Uterus (tissue), 4 donors: ENCODE results near the gene CLEC4M. TPM values are rescaled to one million over a fixed set of nuclear protein-coding genes. Genes with fewer than 3 reads are reported as not detected.

ENCODE experiments used
- DNase-seq, 2 donors: peaks; one replicate each; pipeline ENCODE4 v3.0.0-alpha.2; 2019 to 2020
- H3K27ac ChIP-seq, 2 donors: fragments of 200-600 bp; sonication (generic); 1 replicate in 1 of 2; 2 replicates in 1 of 2; pipeline ENCODE4 v1.5.1; 2016 to 2018
- H3K27me3 ChIP-seq, 2 donors: fragments of 200-600 bp; sonication (generic); one replicate each; pipeline ENCODE4 v1.5.1; 2018 to 2019; ENCODE audit warnings: control low read depth in 1 of 2
- H3K36me3 ChIP-seq, 2 donors: fragments of 200-600 bp; sonication (generic); one replicate each; pipeline ENCODE4 v1.5.1; 2019; ENCODE audit warnings: control low read depth in 1 of 2
- H3K4me1 ChIP-seq, 2 donors: fragments of 200-600 bp; sonication (generic); one replicate each; pipeline ENCODE4 v1.5.1; 2018 to 2019; ENCODE audit warnings: control low read depth in 1 of 2
- H3K4me3 ChIP-seq, 2 donors: fragments of 200-600 bp; sonication (generic); 1 replicate in 1 of 2; 2 replicates in 1 of 2; pipeline ENCODE4 v1.5.1; 2018 to 2019; ENCODE audit warnings: mild to moderate bottlenecking in 1 of 2
- H3K9me3 ChIP-seq, 2 donors: fragments of 200-600 bp; sonication (generic); one replicate each; pipeline ENCODE4 v1.5.1; 2019; ENCODE audit warnings: control low read depth in 1 of 2
- POLR2A ChIP-seq, 2 donors: fragments of 450-650 bp; IDR thresholded peaks; one replicate each; pipeline ENCODE4 v1.6.1; 2016; ENCODE audit warnings: antibody characterized with exemption in 2 of 2, mild to moderate bottlenecking in 1 of 2, moderate library complexity in 1 of 2
- intact Hi-C: fragments of 100-400 bp; cut with DNase I; formaldehyde crosslinking; loops from one replicate; pipeline ENCODE4 v1.15.1; 2023; ENCODE audit warnings: low total_unique reads
- total RNA-seq, 4 donors: library from RNA; depleted of rRNA in 3 of 4; stranded (reverse); fragments of >200 nt in 3 of 4; gene quantifications; one replicate each; pipeline versions ENCODE4 v1.1.0 to v1.2.4, GENCODE V29; 2014 to 2023
- TF ChIP-seq, protein P1 (sequence below), 4 experiments: fragments of 200-600 bp in 2 of 4; fragments of 450-650 bp in 2 of 4; sonication (generic) in 2 of 4; IDR thresholded peaks; one replicate each; pipeline ENCODE4 v1.5.1; 2016 to 2019; ENCODE audit warnings: antibody characterized with exemption in 4 of 4, mild to moderate bottlenecking in 2 of 4, moderate library complexity in 1 of 4
- donor health status: DM: yes; HTN: yes; CAD: no.

The CLEC4M gene
- total RNA-seq, 4 donors from 2014 or later: 0.62 TPM; not detected in 3

DNA sequence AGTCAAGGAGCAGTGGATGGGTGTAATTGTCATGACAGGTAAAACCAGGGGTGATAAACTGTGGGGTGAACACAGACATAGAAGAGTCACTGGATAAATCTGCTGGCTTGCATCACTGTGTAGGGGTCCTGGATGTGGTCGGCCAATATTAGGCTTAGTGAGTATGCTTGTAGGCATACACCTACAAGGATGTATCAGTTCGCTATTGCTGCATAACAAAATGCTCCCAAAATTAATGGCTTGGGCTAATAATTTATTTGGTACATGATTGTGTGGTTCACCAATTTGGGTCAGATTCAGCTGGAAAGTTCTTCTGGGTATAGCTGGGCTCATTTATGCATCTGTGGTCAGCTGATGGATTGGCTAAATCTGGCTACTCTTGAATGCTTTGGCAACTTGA, 55.8 kb downstream of the CLEC4M start:
- no peak for DNase-seq
- no peaks in the 10 kb centered on the region for H3K9me3 ChIP-seq
- no peaks in the 10 kb centered on the region for H3K27me3 ChIP-seq
- H3K36me3 ChIP-seq: no peaks in the 10 kb centered on the region
- H3K4me1 ChIP-seq: no peaks in the 10 kb centered on the region
- H3K4me3 ChIP-seq: no peak overlapping the region
- H3K27ac ChIP-seq: no peak overlapping the region
- intact Hi-C loops: no loop called here
- TF ChIP-seq, protein P1, sequence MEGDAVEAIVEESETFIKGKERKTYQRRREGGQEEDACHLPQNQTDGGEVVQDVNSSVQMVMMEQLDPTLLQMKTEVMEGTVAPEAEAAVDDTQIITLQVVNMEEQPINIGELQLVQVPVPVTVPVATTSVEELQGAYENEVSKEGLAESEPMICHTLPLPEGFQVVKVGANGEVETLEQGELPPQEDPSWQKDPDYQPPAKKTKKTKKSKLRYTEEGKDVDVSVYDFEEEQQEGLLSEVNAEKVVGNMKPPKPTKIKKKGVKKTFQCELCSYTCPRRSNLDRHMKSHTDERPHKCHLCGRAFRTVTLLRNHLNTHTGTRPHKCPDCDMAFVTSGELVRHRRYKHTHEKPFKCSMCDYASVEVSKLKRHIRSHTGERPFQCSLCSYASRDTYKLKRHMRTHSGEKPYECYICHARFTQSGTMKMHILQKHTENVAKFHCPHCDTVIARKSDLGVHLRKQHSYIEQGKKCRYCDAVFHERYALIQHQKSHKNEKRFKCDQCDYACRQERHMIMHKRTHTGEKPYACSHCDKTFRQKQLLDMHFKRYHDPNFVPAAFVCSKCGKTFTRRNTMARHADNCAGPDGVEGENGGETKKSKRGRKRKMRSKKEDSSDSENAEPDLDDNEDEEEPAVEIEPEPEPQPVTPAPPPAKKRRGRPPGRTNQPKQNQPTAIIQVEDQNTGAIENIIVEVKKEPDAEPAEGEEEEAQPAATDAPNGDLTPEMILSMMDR (IDR thresholded peaks at IDR 0.05): no peak
- TF ChIP-seq POLR2A (IDR thresholded peaks at IDR 0.05): no peak

Other genes with a start within 250 kb of the CLEC4M start
- gene ZNF358, start 247.1 kb upstream of the CLEC4M start, total RNA-seq: 10 to 100 TPM; 19.1 to 69.1 (median 33.8) TPM
- gene MCOLN1, start 240.6 kb upstream of the CLEC4M start, total RNA-seq: 10 to 100 TPM in 1 of 4 donors, 1 to 10 TPM in 3; 5.6 to 24.7 (median 8.0) TPM
- gene PNPLA6, start 227.5 kb upstream of the CLEC4M start, total RNA-seq: 100 to 1,000 TPM in 1 of 4 donors, 10 to 100 TPM in 3; 26.4 to 113 (median 40.4) TPM
- gene CAMSAP3, start 167.4 kb upstream of the CLEC4M start, total RNA-seq: 1 to 10 TPM in 1 of 4 donors, under 1 TPM in 3; 0.26 to 3.5 (median 0.47) TPM
- 10 to 100 TPM in 3 of 4 donors, 1 to 10 TPM in 1; 10.0 to 41.7 (median 32.2) TPM for gene XAB2, start 133.7 kb upstream of the CLEC4M start, total RNA-seq
- gene PET100, start 133.4 kb upstream of the CLEC4M start, total RNA-seq: 10 to 100 TPM in 1 of 4 donors, 1 to 10 TPM in 2, not detected in 1; 5.9 to 59.9 (median 6.5) TPM
- not detected for gene PCP2, start 129.5 kb upstream of the CLEC4M start, total RNA-seq
- gene STXBP2, start 126.1 kb upstream of the CLEC4M start, total RNA-seq: 10 to 100 TPM in 1 of 4 donors, 1 to 10 TPM in 2, not detected in 1; 2.4 to 10.3 (median 8.2) TPM
- not detected for gene RETN, start 94.2 kb upstream of the CLEC4M start, total RNA-seq
- gene MCEMP1, start 86.2 kb upstream of the CLEC4M start, total RNA-seq: under 1 TPM in 1 of 4 donors, not detected in 3; 0.67 TPM
- 100 to 1,000 TPM in 1 of 4 donors, 10 to 100 TPM in 3; 12.4 to 156 (median 41.0) TPM for gene TRAPPC5, start 82.4 kb upstream of the CLEC4M start, total RNA-seq
- under 1 TPM in 1 of 4 donors, not detected in 3; 0.28 TPM for gene FCER2, start 61.1 kb upstream of the CLEC4M start, total RNA-seq
- gene CLEC4G, start 31.1 kb upstream of the CLEC4M start, total RNA-seq: not detected
- 10 to 100 TPM in 1 of 4 donors, 1 to 10 TPM in 2, not detected in 1; 2.6 to 14.4 (median 8.8) TPM for gene CD209, start 15.7 kb upstream of the CLEC4M start, total RNA-seq
- gene EVI5L, start 67.0 kb downstream of the CLEC4M start, total RNA-seq: 10 to 100 TPM in 3 of 4 donors, 1 to 10 TPM in 1; 9.1 to 14.9 (median 12.4) TPM
- gene PRR36, start 111.1 kb downstream of the CLEC4M start, total RNA-seq: under 1 TPM in 2 of 4 donors, not detected in 2; 0.35 to 0.85 TPM
- gene LRRC8E, start 125.3 kb downstream of the CLEC4M start, total RNA-seq: 1 to 10 TPM in 1 of 4 donors, under 1 TPM in 1, not detected in 2; 0.15 to 2.1 TPM
- 10 to 100 TPM in 2 of 4 donors, 1 to 10 TPM in 1, under 1 TPM in 1; 0.59 to 40.2 (median 9.4) TPM for gene MAP2K7, start 140.6 kb downstream of the CLEC4M start, total RNA-seq
- gene TGFBR3L, start 151.6 kb downstream of the CLEC4M start, total RNA-seq: 1 to 10 TPM in 1 of 4 donors, not detected in 3; 5.2 TPM
- gene SNAPC2, start 157.1 kb downstream of the CLEC4M start, total RNA-seq: 10 to 100 TPM; 11.8 to 66.8 (median 19.0) TPM
- 10 to 100 TPM in 2 of 4 donors, 1 to 10 TPM in 1, not detected in 1; 7.2 to 47.1 (median 14.9) TPM for gene CTXN1, start 162.9 kb downstream of the CLEC4M start, total RNA-seq
- 100 to 1,000 TPM in 1 of 4 donors, 10 to 100 TPM in 3; 41.1 to 117 (median 62.9) TPM for gene TIMM44, start 180.4 kb downstream of the CLEC4M start, total RNA-seq
- gene ELAVL1, start 242.4 kb downstream of the CLEC4M start, total RNA-seq: 10 to 100 TPM; 14.1 to 71.7 (median 39.3) TPM